ENCODE data around the gene RCN1.

DNA sequence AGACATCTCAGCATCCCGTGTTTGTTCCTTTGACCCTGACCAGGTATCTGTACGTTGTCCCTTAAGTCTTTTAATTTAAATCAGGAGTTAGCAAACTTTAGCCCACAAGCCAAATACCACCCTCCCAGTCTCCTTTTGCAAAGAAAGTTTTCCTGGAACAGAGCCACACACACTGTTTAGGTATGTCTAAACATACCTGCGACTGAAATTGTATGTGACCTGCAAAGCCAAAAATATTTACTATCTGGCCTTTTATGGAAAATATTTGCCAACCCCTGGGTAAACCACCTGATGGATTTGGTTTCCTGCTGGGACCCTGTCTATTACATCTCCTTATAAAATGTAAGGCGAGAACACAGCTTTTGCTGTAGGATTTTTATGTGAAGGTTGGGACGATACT, 20.2 kb upstream of the RCN1 start:
- TF ChIP-seq, protein P1, sequence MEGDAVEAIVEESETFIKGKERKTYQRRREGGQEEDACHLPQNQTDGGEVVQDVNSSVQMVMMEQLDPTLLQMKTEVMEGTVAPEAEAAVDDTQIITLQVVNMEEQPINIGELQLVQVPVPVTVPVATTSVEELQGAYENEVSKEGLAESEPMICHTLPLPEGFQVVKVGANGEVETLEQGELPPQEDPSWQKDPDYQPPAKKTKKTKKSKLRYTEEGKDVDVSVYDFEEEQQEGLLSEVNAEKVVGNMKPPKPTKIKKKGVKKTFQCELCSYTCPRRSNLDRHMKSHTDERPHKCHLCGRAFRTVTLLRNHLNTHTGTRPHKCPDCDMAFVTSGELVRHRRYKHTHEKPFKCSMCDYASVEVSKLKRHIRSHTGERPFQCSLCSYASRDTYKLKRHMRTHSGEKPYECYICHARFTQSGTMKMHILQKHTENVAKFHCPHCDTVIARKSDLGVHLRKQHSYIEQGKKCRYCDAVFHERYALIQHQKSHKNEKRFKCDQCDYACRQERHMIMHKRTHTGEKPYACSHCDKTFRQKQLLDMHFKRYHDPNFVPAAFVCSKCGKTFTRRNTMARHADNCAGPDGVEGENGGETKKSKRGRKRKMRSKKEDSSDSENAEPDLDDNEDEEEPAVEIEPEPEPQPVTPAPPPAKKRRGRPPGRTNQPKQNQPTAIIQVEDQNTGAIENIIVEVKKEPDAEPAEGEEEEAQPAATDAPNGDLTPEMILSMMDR (IDR thresholded peaks at IDR 0.05; ENCODE audit: insufficient read depth, low read length, poor library complexity, severe bottlenecking): no peak
- TF ChIP-seq EZH2phosphoT487 (conservative IDR thresholded peaks at IDR 0.05; ENCODE audit: low read length): no peak
